Thyroid gland (tissue), 4 donors: ENCODE results near the gene NEK6.

Experiments used
- POLR2A ChIP-seq, 2 donors: fragments of 450-650 bp; IDR thresholded peaks; one replicate each; pipeline ENCODE4 v1.6.1; 2017; ENCODE audit warnings: antibody characterized with exemption in 2 of 2, mild to moderate bottlenecking in 2 of 2, moderate library complexity in 1 of 2
- TF ChIP-seq, protein P1 (sequence below), 6 experiments: fragments of 200-600 bp in 3 of 6; fragments of 450-650 bp in 3 of 6; sonication (generic) in 3 of 6; IDR thresholded peaks; one replicate each; pipeline ENCODE4 v1.5.1; 2016 to 2019; ENCODE audit warnings: antibody characterized with exemption in 6 of 6, mild to moderate bottlenecking in 2 of 6, inconsistent platforms in 1 of 6, moderate library complexity in 1 of 6

DNA sequence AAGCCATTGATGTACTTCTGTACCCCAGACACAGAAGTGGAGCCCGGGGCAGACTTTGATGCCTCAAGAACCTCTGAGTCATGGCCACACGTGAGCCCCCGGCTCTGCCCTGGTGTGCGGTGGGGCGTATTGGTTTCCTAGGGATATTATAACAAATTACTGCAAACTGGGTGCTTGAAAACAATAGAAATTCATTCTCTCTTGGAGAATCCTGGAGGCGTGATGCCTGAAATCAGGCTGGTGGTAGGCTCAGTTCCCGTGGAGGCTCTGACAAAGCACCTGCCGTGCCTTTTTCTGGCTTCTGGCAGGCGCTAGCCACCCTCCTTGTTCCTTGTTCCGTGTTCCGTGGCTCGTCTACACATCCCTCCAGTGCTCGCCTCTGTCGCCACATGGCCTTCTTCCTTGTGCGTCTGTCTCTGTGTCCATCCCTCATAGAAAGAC is 24.2 kb downstream of the NEK6 start:
- TF ChIP-seq, protein P1, sequence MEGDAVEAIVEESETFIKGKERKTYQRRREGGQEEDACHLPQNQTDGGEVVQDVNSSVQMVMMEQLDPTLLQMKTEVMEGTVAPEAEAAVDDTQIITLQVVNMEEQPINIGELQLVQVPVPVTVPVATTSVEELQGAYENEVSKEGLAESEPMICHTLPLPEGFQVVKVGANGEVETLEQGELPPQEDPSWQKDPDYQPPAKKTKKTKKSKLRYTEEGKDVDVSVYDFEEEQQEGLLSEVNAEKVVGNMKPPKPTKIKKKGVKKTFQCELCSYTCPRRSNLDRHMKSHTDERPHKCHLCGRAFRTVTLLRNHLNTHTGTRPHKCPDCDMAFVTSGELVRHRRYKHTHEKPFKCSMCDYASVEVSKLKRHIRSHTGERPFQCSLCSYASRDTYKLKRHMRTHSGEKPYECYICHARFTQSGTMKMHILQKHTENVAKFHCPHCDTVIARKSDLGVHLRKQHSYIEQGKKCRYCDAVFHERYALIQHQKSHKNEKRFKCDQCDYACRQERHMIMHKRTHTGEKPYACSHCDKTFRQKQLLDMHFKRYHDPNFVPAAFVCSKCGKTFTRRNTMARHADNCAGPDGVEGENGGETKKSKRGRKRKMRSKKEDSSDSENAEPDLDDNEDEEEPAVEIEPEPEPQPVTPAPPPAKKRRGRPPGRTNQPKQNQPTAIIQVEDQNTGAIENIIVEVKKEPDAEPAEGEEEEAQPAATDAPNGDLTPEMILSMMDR (IDR thresholded peaks at IDR 0.05): no peak
- no peak for TF ChIP-seq POLR2A (IDR thresholded peaks at IDR 0.05)
